GM21825 (cell line): ENCODE results near the gene KNSTRN.

Experiments used
- ATAC-seq: cut with Tn5 transposase; IDR thresholded peaks from one replicate; pipeline ENCODE4 v1.9.1; 2021; ENCODE audit warnings: mild to moderate bottlenecking, moderate library complexity; ENCODE audit not compliant: unreplicated experiment

KNSTRN gene, protein sequence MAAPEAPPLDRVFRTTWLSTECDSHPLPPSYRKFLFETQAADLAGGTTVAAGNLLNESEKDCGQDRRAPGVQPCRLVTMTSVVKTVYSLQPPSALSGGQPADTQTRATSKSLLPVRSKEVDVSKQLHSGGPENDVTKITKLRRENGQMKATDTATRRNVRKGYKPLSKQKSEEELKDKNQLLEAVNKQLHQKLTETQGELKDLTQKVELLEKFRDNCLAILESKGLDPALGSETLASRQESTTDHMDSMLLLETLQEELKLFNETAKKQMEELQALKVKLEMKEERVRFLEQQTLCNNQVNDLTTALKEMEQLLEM

DNA sequence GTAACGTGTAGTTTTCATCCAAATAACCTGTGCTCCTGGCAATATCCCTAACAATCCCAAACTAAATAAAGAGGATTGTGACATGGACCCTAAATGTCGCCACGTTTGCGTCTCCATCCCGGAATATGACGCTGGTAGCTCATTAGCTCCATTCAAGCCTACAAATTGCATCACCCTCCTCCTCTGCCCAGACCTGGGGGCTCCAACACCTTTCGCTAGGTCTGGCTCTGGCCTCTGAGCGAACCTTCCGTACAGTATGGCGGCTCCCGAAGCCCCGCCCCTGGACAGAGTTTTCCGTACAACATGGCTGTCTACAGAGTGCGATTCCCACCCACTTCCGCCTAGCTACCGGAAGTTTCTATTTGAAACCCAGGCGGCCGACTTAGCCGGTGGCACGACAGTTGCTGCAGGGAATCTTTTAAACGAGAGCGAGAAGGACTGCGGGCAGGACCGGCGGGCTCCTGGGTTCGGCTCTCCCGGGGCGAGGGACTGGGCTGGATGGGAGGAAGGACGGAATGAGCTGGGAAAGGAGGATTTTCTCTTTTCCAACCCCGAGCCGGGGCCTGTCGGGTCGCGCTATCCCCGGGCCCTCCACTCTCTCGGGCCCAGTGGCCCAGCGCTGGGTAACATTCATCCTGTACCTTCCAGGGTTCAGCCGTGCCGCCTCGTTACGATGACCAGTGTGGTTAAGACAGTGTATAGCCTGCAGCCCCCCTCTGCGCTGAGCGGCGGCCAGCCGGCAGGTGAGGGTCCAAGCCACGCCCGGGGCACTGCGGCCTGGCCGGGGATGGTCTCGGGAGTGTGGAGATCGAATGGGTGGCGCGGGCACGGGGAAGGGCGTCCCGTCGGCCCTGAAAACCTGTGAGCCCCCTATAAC, at the start of gene KNSTRN:
Gene KNSTRN, plus strand, starts transcription at position 142 of the 877 bp plus-strand sequence. Its CDS starts 115 bp downstream, at position 257.
- peak; percentile 92 for ATAC-seq

DNA sequence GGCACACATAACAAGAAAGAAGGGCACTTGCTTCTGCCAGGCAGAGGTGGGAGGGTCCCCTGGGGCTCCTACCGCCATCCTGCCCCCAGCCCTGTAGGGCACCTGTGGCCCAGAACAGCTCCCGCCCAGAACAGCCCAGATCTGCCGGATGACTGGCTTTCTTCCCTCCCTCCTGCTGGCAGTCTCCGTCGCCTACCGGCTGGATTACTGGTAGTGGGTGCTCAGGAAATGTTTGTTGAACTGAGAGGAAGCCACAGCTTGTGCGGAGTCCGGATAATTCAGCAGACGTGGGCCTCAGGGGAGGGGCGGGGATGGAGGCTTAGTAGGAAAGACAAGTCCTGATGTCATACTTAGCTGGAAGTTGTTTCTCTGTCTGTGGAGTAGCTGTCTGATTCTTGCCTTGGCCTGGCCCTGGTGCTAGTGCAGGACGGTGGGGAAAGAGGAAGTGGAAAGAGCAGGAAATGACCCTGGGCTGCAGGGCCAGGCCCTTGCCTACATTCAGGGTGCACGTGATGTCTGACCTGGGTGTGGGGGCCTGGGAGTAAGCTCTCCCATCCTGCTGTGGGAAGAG, 48.5 kb upstream of the KNSTRN start:
- ATAC-seq: no peak

DNA sequence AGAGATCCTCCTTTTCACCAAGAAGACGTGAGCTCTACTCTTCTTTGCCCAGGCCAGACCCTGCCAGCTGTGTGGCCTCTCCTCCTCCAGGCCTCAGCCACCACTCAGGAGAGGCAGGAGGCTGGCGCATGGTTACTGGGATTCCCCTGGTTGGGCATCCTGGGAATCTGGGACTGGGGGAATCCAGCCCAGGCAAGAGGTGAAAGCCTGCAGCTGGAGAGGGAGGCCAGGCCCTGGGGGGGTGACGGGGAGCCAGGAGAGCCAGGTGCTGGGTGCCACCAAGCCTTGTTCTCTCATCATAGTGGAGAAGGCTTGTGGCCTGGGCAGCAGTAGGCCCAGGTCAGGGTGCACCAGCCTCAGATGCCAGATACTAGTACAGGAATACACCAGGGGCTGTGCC, 48.0 kb upstream of the KNSTRN start:
- no peak for ATAC-seq

DNA sequence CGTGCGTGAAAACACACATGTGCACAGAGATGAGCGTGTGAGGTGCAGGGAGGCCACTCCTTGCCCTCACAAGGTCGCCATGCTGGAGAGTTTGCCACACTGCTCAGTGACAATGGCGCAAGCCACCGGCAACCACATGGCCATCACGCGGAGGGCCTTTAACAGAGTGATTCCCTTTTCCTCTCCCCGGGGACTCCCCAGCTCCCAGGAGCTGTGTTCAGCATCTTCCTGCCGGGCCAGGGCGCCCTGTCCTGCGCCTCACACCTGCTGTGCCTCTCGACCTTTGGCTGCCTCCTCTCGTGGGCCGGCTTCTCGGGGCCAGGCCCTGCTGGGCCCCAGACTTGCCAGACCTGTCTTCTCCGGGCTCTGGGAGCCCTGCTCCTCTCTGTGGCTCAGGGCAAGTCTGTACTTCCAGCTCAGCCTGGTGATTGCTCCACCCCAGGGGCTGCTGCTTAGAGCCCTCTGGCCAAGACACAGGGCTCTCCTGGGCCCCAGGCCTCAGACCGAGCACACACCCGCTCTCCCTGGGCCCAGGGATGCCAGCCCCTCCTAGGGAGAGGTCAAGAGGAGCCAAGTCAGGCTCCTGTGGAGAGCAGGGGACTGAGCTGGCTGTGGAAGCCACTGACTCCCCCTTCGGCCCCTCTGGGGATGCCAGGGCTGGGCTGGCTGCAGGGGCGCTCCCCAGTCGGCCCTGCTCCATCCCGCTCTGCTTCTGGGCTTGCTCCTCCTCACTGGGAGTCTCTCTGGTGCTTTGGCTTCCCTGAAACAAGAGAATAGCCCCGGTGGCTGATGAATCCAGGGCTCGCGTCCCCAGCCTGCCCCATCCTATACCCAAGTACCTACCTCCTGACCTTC, 47.4 kb upstream of the KNSTRN start:
- no peak for ATAC-seq

DNA sequence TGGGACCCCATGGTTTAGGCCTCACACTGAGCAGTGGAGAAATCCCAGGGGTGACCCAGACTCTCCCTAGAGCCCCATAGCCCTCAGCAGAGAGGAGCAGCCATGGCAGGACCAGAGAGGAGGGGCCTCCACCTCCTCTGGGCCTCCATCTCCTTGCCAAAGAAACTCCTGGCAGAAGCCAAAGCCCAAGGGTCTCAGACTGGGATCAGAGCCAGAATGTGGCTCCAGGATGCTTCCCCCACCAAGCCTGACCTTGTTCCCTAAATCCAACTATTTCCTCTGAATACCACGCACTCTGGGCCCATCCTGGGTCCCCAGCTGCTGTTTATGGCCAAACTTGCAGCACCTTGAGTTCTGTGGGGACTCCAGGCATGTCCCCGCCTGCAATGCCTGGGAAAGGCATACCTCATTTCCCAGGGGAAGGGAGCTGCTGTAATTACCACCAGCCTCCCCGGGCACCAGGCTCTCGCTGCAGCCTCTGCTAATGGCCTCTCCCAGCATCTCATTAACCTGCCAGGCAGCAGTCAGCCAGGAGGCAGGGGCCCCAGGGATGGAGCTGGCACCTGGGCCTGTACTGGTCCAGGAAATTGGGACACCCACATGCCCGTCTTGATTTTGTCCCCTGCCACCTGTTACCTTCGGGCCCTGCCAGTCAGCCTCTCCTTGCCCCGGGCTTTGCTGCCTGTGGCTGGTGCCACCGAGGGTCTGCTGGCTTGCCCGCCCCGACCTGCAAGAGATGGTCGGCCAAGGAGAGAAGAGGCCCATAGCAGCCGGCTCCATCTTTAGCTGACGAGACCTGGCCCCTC, 46.4 kb upstream of the KNSTRN start:
- ATAC-seq: no peak

DNA sequence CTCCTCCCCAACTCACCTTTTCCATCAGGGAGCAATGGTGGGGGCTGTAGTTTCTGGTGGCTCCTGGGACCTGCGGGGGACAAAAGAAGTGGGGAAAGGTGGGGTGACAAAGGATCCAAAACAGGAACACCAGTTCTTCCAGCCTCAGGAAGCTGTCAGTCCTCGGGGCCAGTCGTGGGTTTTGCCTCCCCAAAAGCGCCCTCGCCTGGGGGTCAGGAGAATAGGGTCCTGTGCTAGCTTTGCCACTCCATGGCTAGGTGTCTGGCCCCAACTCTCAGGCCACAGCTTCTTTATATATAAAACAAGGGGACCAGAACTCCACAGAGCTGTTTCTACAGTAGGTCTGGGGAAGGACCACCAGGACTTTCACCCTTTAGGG, 45.8 kb upstream of the KNSTRN start:
- no peak for ATAC-seq

DNA sequence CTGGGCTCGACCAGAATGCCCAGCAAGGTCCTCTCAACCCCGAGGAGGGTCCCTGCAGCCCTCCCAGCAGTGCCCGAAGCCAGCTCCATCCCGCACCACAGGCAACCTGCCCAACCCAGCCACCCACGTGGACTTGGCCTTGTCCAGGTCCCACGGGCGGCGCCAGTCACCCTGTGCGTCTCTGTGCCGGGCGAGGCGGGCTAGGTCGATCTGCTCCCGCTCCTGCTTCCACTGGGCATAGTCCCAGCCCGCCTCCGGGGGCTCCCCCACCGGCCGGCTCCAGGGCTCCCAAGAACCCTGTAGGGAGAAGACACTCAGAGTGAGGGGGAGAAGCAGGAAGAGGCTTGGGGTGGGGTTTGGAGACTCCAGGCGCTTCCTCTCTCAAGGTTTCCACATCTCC, 44.9 kb upstream of the KNSTRN start:
- ATAC-seq: no peak

DNA sequence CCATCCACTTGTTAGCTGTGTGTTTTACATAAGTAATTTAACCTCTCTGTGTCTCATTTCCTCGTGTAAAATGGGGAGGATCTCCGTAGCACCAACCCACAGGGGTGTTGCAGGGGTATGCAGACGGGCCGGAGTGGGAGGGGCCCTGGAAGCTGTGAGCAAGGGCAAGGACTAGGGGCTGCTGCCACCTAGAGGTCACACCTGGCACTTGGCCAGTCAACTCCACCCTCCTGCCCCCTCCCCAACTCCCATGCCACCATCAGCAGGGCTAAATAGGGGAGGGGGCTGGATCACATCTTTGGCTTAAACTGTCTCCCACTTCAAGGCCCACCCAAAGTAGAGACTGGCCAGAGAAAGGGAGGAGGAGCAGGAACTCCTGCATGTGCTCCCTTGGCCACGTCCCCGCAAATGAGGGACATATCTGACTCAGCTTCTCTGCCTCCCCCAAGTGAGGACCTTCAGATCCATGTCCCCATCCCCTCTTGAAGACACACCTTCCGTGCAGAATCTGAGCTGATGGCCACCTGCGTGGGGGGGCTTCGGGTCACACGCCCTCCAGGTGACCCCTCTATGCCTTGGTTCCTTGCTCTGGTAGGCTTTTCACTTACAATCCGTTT, 44.4 kb upstream of the KNSTRN start:
- ATAC-seq: no peak

DNA sequence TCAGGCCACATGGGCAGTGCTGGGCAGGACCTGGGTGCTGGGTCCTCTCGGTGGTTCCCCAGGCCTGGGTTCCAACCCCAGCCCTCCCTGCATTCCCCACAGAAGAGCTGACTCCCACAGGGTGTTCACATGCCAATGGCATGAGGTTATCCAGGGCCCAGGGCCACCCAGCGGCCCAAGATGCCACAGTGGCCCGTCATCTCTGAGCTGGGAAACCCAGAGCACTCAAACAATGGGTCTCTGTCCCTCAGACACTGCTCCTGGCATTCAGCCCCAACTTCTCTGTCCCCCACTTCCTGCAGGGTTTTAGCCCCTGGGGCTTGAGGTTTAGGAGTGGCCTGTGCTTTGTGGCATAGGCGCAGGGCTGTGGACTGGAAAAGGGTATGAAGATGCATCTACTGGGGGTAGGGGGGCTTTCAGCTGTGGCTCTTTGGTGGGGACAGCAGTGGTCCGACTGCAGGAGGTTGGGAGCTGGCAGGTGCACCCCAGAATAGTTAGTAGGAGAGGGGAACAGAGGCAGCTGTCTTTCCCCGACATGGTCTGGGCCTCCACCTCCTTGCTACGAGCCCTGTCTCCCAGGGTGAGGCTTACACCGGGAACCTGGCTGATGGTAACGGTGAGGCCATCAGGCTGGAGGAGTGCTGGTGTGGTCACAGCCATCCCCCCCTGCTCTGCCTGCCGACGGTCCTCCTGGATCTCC, 43.5 kb upstream of the KNSTRN start:
- no peak for ATAC-seq

DNA sequence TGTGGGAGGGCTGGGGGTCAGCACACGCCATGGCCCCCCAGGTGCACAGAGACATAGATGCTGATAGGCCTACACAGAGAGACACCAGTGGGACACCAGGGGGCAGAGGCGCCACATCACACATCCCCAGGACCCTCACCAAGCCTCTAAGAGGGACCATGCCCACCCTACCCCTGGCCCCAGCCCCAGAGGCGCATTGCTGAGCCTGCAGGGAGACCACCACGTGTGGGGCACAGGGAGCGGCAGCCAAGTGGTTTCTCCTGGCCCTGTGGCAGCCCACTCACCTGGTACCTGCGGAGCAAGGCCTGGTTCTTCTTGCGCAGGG, 42.9 kb upstream of the KNSTRN start:
- ATAC-seq: no peak

DNA sequence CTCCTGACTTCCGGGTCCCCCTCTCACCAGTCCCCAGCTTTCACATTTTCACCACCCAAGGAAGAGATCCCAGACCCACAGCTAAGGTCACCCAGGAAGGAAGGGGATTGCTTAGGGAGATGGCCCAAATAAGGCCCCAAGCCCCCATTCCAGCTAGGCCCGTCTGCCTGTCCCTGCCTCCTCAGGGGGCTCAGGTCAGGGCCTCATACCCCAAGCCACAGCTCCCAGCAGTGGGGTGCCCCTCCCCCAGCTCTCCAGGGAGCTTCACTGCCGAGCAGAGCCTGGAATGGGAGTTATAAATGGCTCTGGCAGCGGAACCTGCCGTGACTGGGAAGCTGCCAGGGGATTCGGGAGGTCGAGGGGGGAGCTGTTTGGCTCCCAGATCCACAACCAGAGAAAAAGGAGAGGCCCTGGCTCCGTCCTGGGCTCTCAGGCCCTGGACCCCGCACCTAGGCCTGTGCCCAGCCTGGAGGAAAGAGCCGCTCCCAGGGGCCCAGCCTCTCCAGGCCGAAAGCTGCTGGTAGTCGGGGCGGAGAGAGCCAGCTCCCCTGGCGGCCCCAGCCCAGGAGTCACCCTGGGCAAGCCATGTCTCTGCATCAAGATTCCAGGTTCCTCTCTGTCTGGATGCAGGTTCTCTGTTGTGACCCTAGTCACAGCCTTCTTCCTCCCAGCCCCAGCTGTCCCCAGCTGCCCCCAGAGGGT, 42.3 kb upstream of the KNSTRN start:
- no peak for ATAC-seq

DNA sequence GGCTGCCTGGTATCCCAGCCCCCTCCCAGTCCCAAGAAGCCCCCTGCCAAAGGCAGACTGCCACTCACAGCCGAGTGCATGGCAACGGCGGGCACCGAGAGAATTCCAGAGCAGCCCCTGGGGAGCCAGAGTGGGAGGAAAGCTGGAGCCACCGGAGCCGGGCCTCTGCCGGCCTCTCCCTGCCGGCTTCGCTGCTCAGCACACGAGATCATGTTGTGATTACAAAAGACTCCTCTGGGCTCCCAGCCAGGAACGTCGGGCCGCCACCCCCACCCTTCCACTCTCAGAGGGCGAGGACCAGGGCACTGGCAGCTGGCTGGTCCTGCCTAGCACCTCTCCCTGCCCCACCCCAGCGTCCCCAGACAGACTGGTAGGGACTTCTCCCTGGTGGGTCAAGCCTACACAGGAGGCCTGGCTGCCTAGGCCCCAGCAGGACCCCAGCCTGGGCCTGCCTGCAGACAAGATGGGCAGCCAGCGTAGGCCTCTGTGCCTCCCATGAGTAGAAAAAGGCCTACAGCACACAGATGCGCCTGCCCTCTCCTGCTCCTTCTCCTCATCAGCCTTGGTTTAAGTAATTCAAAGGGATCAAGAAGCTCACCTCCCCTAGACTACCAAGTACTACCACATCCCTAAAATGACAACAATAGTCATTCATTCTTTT, 41.7 kb upstream of the KNSTRN start, which contains the start of gene CCDC9B:
Gene CCDC9B, minus strand, starts transcription at position 200 of the 661 bp plus-strand sequence. Its CDS starts 120 bp downstream, at position 80.
- ATAC-seq: no peak

DNA sequence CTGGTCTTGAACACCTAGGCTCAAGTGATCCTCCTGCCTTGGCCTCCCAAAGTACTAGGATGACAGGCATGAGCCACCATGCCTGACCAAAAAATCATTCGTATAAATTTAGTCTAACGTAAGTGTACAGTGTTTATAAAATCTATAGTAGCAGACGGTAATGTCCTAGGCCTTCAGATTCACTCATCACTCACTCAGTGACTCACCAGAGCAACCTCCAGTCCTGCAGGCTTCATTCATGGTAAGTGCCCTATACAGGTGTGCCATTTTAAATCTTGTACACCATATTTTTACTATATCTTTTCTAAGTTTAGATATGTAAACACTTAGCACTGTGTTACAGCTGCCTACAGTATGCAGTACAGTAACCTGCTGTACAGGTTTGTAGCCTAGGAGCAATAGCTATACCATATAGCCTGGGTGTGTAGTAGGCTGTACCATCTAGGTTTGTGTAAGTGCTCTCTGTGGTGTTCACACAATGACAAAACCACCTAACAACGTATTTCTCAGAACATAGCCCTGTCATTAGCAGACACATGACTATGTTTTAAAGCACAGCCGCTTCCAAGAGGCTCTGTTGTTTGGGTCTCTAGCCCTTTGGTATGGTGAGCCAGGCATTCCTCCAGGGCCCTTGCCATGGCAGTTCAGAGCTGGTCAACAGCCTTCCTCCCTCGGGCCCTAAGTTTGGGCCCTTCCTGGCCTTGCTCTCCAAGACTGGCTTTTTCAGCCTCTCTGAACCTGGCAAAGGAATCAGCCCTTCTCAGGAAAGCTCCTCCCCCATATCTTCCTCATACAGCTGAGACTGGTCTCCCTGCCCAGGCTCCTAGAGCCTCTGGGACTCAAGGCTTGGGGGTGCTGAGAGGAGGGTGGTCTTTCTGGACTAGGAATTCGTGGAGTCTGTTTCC, 39.9 kb upstream of the KNSTRN start:
- no peak for ATAC-seq

DNA sequence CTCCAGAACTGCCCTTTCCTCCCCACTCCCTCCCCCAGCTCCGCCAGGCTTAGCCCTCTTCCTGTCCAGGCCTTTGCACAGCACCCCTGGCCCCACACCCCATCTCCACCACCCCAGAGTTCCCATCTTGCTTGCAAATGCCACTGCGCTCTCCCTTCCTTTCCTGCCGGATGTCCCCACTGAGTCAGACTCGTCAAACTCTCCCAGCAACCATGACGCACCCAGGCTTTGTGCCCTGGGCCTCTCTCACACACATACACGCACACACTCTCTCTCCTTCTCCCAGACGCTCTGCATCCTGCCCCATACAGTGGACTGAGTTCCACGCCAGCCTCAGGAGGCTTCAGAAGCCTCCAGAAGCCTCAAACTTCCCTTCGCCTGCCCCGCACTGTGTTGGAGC, 39.0 kb upstream of the KNSTRN start:
- ATAC-seq: no peak

DNA sequence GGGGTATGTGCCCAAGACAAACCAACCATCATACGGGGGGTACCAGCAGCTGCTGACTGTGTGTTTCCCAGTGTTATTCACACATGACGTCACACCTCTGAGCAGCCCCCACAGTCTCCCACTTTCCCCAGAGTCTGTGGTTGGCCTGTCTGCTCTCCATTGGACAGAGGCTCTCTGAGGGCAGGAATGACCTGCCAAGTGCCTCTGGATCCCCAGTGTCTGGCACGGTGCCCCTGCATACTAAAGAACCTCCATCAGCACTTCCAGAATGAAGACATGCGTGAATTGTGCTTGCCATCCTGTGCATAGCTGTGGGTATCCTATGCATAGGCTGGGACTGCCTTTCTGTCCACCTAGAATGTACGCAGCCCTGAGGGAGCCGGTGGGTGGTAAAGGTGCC, 38.3 kb upstream of the KNSTRN start:
- ATAC-seq: no peak

DNA sequence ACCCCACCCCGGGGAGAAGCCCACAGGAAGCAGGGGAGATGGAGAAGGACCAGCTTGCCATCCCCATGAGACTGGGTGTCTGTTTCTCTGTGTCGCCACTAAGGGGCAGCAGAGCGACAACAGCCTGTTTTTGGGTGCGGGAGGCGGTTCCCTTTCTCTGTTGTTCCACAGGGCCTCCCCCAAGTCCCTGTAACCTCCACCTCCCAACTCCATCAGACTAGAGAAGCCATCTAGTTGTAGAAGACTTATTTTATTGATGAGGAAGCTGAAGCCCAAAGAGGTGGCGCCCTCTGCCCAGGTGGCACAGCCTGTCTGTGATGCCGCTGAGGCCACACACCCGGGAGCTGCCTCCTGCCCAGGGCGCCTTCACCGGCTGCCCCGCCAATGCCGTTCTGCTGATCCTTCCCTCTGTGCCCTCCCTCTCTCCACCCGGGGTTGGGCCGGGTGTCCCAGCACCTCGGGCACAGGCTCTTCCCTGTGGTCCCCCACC, 37.8 kb upstream of the KNSTRN start:
- no peak for ATAC-seq
